ENCODE data around the gene TBX19.

DNA sequence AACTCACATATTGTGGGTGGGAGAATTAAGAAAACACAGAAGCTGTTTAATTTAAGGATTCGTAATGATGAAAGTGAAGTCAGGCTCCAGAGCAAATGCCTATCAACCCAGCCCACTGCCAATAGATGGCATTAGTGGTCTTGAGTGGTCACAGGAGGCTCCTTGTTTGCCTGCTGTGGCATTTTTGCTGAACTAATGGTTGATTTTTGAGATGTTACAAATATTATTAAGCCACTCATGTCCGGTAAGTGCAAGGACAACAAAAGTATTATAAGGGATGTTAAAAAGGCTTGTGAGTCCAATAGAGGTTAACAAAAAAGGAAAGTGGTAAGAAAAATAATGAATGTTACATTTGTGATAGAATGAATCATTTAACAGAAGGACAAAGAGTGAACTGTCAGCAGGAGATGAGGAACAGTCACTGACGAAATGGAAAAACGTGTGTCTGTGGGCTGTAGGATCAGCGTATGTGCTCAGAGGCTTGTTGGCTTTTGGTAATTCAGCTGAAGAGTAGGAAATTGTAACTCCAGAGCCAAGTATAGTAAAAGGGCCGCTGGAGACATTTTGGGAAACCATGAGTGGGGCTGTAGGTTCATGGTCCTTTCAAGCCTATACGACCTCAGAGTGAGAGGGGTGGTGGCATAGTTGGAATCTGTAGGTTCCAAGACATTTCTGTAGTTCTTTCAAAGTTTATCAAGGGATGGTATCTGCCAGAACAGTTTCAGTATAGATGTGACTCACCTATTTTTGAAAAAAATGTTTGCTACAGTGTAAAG, 43.7 kb upstream of the TBX19 start:
- TF ChIP-seq, protein P1, sequence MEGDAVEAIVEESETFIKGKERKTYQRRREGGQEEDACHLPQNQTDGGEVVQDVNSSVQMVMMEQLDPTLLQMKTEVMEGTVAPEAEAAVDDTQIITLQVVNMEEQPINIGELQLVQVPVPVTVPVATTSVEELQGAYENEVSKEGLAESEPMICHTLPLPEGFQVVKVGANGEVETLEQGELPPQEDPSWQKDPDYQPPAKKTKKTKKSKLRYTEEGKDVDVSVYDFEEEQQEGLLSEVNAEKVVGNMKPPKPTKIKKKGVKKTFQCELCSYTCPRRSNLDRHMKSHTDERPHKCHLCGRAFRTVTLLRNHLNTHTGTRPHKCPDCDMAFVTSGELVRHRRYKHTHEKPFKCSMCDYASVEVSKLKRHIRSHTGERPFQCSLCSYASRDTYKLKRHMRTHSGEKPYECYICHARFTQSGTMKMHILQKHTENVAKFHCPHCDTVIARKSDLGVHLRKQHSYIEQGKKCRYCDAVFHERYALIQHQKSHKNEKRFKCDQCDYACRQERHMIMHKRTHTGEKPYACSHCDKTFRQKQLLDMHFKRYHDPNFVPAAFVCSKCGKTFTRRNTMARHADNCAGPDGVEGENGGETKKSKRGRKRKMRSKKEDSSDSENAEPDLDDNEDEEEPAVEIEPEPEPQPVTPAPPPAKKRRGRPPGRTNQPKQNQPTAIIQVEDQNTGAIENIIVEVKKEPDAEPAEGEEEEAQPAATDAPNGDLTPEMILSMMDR (IDR thresholded peaks at IDR 0.05) = no peak
- no peak for TF ChIP-seq POLR2A (IDR thresholded peaks at IDR 0.05)
